HepG2 (cell line): Measurements from ENCODE around the gene PROC. TPM values are rescaled to one million over a fixed set of nuclear protein-coding genes. Genes with fewer than 3 reads are reported as not detected.

Source experiments
- FOXA3 ChIP-seq: IDR thresholded peaks from 2 replicates; pipeline ENCODE4 v1.6.1; 2016; ENCODE audit warnings: missing genetic modification reagents, missing compliant biosample characterization
- ISL2 ChIP-seq: sonication (generic); formaldehyde crosslinking; IDR thresholded peaks from 2 replicates; pipeline ENCODE4 v1.5.0; 2020; ENCODE audit warnings: missing genetic modification reagents
- ISX ChIP-seq: sonication (generic); formaldehyde crosslinking; conservative IDR thresholded peaks from 2 replicates; pipeline ENCODE4 v1.5.0; 2020; ENCODE audit warnings: missing genetic modification reagents
- KLF11 ChIP-seq: IDR thresholded peaks from 2 replicates; pipeline ENCODE4 v1.6.1; 2016; ENCODE audit warnings: missing compliant biosample characterization
- KLF12 ChIP-seq: sonication (generic); formaldehyde crosslinking; IDR thresholded peaks from 2 replicates; pipeline ENCODE4 v1.4.0; 2020; ENCODE audit warnings: missing genetic modification reagents, borderline replicate concordance
- KMT2B ChIP-seq: IDR thresholded peaks from 2 replicates; pipeline ENCODE4 v1.6.1; 2016; ENCODE audit warnings: missing genetic modification reagents, missing compliant biosample characterization
- MED1 ChIP-seq: sonication (generic); formaldehyde crosslinking; IDR thresholded peaks from 2 replicates; pipeline ENCODE4 v1.4.0; 2020; ENCODE audit warnings: missing genetic modification reagents
- NFKBIZ ChIP-seq: IDR thresholded peaks from 2 replicates; pipeline ENCODE4 v1.6.1; 2018; ENCODE audit warnings: missing genetic modification reagents, missing compliant biosample characterization
- PCBP2 ChIP-seq: fragments of 200-400 bp; formaldehyde crosslinking; optimal IDR thresholded peaks from 2 replicates; pipeline ENCODE3; 2018; ENCODE audit warnings: low read length, low read depth; ENCODE audit not compliant: poor library complexity, severe bottlenecking
- YY1 ChIP-seq: IDR thresholded peaks from 2 replicates; pipeline ENCODE4 v1.6.1; 2011; ENCODE audit warnings: low read length, low read depth, moderate library complexity, mild to moderate bottlenecking; ENCODE audit not compliant: insufficient read depth, insufficient replicate concordance
- ZNF143 ChIP-seq: sonication (generic); formaldehyde crosslinking; IDR thresholded peaks from 2 replicates; pipeline ENCODE4 v1.4.0; 2020; ENCODE audit warnings: missing genetic modification reagents
- ZNF326 ChIP-seq: sonication (generic); formaldehyde crosslinking; IDR thresholded peaks from 2 replicates; pipeline ENCODE4 v1.4.0; 2020; ENCODE audit warnings: missing genetic modification reagents, borderline replicate concordance
- ZNF496 ChIP-seq: sonication (generic); formaldehyde crosslinking; IDR thresholded peaks from 2 replicates; pipeline ENCODE4 v1.8.1; 2023; ENCODE audit warnings: mild to moderate bottlenecking, moderate library complexity, missing genetic modification reagents; ENCODE audit not compliant: insufficient replicate concordance
- ZNF644 ChIP-seq: IDR thresholded peaks from 2 replicates; pipeline ENCODE4 v1.6.1; 2016; ENCODE audit warnings: low read depth
- polyA plus RNA-seq, 8 experiments: library from polyadenylated mRNA; depleted of rRNA in 3 of 8; stranded (reverse) in 7 of 8; unstranded in 1 of 8; fragments of >200 nt; fragmentation: Illumina TruSeq in 4 of 8; extraction: Trizol in 4 of 8; gene quantifications; 2 replicates each; pipeline versions ENCODE4 v1.2.1 to v1.2.3, GENCODE V29; 2011 to 2016; ENCODE audit warnings: low read depth in 4 of 8, missing spikeins in 1 of 8, mixed read lengths in 1 of 8; ENCODE audit not compliant: insufficient read depth in 1 of 8
- total RNA-seq, 5 experiments: library from RNA; depleted of rRNA; stranded (reverse); fragments of >200 nt; fragmentation: Illumina TruSeq; extraction: Trizol; gene quantifications; 2 replicates each; pipeline ENCODE4 v1.2.3, GENCODE V29; 2016; ENCODE audit warnings: low read depth in 1 of 5
- TF ChIP-seq, protein P1 (sequence below): sonication (generic); formaldehyde crosslinking; conservative IDR thresholded peaks from 2 replicates; pipeline ENCODE4 v1.4.0; 2020; ENCODE audit warnings: missing genetic modification reagents
- TF ChIP-seq, protein P2 (sequence below): sonication (generic); formaldehyde crosslinking; IDR thresholded peaks from 2 replicates; pipeline ENCODE4 v1.4.0; 2020; ENCODE audit warnings: missing genetic modification reagents
- TF ChIP-seq, protein P3 (sequence below): sonication (generic); formaldehyde crosslinking; IDR thresholded peaks from 2 replicates; pipeline ENCODE4 v1.9.0; 2021; ENCODE audit warnings: missing genetic modification reagents, mild to moderate bottlenecking, borderline replicate concordance

The PROC gene
- total and polyA plus RNA-seq, 2 of the 13 experiments (the other 11 are each of a cell fraction or from before 2014, with no cell fraction given): 134 to 185 TPM

DNA sequence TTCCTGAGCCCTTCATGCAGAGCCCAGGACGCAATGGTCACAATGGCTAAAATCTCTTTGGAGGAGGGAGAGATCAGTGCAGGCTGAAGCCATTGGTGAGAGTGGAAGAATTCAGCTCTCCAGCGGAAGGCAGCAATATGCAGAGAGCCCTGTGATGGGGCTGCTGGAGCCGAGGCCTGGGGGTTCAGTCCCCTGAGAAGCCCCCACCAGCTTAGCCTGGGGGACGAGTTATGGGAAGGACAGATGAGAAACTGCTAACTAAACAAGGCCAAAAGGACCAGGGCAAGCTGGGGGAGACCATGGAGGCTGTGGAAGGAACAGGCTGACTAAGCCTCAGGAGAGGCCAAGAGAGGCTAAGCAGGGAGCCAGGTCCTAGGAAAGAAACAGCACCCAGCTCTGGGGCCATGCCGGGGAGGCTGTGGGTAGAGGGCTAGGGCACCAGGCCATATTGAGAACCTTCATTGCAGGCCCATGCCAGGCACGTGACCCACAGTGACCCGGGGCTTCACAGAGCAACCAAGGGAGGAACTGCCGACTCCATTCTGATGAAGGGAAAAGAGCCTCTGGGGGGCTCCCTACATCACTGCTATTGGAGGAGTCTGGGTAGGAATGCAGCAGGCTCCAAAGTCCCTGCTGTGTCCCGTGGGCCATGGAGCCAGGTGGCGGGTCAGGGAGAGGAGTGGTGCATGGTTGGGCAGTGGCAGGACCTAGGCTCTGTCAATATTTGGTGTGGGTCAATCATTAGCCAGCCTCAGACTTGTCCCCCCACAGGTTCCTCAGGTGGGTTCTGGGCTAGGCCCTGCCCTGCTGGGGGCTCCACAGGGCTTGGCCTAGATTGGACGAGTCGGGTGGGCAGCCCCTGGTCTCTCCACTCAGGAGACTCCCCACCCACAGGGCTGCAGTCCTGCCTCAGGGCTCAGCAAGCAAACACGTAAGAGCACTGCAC, 19.8 kb downstream of the PROC start (continued):
- peak; percentile 96 for TF ChIP-seq MED1
- peak; percentile 83 for TF ChIP-seq YY1
- TF ChIP-seq ISL2 (CRISPR knock-in tag): peak; percentile 79; the same call in 1 of the 2 replicates
- TF ChIP-seq, protein P1, sequence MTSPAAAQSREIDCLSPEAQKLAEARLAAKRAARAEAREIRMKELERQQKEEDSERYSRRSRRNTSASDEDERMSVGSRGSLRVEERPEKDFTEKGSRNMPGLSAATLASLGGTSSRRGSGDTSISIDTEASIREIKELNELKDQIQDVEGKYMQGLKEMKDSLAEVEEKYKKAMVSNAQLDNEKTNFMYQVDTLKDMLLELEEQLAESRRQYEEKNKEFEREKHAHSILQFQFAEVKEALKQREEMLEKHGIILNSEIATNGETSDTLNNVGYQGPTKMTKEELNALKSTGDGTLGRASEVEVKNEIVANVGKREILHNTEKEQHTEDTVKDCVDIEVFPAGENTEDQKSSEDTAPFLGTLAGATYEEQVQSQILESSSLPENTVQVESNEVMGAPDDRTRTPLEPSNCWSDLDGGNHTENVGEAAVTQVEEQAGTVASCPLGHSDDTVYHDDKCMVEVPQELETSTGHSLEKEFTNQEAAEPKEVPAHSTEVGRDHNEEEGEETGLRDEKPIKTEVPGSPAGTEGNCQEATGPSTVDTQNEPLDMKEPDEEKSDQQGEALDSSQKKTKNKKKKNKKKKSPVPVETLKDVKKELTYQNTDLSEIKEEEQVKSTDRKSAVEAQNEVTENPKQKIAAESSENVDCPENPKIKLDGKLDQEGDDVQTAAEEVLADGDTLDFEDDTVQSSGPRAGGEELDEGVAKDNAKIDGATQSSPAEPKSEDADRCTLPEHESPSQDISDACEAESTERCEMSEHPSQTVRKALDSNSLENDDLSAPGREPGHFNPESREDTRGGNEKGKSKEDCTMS (CRISPR knock-in tag): no peak; the same call in 1 of the 2 replicates
- 0 out of 2 replicates have a peak, but pooled peaks have one; percentile 53 for TF ChIP-seq KMT2B
- TF ChIP-seq, protein P2, sequence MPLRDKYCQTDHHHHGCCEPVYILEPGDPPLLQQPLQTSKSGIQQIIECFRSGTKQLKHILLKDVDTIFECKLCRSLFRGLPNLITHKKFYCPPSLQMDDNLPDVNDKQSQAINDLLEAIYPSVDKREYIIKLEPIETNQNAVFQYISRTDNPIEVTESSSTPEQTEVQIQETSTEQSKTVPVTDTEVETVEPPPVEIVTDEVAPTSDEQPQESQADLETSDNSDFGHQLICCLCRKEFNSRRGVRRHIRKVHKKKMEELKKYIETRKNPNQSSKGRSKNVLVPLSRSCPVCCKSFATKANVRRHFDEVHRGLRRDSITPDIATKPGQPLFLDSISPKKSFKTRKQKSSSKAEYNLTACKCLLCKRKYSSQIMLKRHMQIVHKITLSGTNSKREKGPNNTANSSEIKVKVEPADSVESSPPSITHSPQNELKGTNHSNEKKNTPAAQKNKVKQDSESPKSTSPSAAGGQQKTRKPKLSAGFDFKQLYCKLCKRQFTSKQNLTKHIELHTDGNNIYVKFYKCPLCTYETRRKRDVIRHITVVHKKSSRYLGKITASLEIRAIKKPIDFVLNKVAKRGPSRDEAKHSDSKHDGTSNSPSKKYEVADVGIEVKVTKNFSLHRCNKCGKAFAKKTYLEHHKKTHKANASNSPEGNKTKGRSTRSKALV (CRISPR knock-in tag): peak; percentile 73; the same call in 1 of the 2 replicates
- peak; percentile 86 for TF ChIP-seq ZNF143 (CRISPR knock-in tag)
- TF ChIP-seq KLF11 (CRISPR knock-in tag): peak; percentile 65; the same call in 1 of the 2 replicates
- no peak for TF ChIP-seq ISX (CRISPR knock-in tag)
- TF ChIP-seq FOXA3 (CRISPR knock-in tag): peak; percentile 97
- TF ChIP-seq, protein P3, sequence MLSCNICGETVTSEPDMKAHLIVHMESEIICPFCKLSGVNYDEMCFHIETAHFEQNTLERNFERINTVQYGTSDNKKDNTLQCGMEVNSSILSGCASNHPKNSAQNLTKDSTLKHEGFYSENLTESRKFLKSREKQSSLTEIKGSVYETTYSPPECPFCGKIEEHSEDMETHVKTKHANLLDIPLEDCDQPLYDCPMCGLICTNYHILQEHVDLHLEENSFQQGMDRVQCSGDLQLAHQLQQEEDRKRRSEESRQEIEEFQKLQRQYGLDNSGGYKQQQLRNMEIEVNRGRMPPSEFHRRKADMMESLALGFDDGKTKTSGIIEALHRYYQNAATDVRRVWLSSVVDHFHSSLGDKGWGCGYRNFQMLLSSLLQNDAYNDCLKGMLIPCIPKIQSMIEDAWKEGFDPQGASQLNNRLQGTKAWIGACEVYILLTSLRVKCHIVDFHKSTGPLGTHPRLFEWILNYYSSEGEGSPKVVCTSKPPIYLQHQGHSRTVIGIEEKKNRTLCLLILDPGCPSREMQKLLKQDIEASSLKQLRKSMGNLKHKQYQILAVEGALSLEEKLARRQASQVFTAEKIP (CRISPR knock-in tag): no peak
- TF ChIP-seq ZNF496 (CRISPR knock-in tag): no peak
- TF ChIP-seq ZNF326 (CRISPR knock-in tag): no peak
- TF ChIP-seq NFKBIZ (CRISPR knock-in tag): no peak
- no peak for TF ChIP-seq KLF12 (CRISPR knock-in tag)
- peak; percentile 94 for TF ChIP-seq ZNF644
- no peak for TF ChIP-seq PCBP2
